WTC11 (cell line): ENCODE measurements around the gene NBAS. TPM values are rescaled to one million over a fixed set of nuclear protein-coding genes. Genes with fewer than 3 reads are reported as not detected.

Experiments
- ATAC-seq: fragments of 200-7000 bp; cut with Tn5 transposase; 2 replicates; pipeline ENCODE4 v1.10.0; 2021; ENCODE audit warnings: mild to moderate bottlenecking, moderate library complexity
- CTCF ChIA-PET: fragments of 300-600 bp; sonication (Branson Sonifier 250); formaldehyde crosslinking; loops from one replicate; lab custom pipeline; 2021; ENCODE audit warnings: antibody characterized with exemption; lab: Charles Lee
- POLR2A ChIA-PET: fragments of 350-600 bp; sonication (Branson Sonifier 250); formaldehyde crosslinking; loops from one replicate; lab custom pipeline; 2021; ENCODE audit warnings: antibody characterized with exemption; lab: Charles Lee
- DNase-seq: peaks from one replicate; pipeline ENCODE4 v3.0.0; 2021; ENCODE audit warnings: low spot score
- H3K27ac Mint-ChIP-seq: 2 replicates; pipeline ENCODE4 v1.8.0; 2021; ENCODE audit warnings: mixed read lengths
- H3K27me3 Mint-ChIP-seq: 2 replicates; pipeline ENCODE4 v1.8.0; 2021; ENCODE audit warnings: low read depth, mild to moderate bottlenecking, moderate library complexity, mixed read lengths
- H3K36me3 Mint-ChIP-seq: 2 replicates; pipeline ENCODE4 v1.8.0; 2021; ENCODE audit warnings: mixed read lengths
- H3K4me1 Mint-ChIP-seq: 2 replicates; pipeline ENCODE4 v1.8.0; 2022; ENCODE audit warnings: mixed read lengths
- H3K4me3 Mint-ChIP-seq: 2 replicates; pipeline ENCODE4 v1.8.0; 2021; ENCODE audit warnings: mild to moderate bottlenecking, moderate library complexity, mixed read lengths
- H3K9me3 Mint-ChIP-seq: 2 replicates; pipeline ENCODE4 v1.8.0; 2021; ENCODE audit warnings: mixed read lengths
- CDX4 ChIP-seq: fragments of 250-450 bp; sonication (Bioruptor Pico); IDR thresholded peaks from 2 replicates; pipeline ENCODE4 v1.9.0; 2021; ENCODE audit warnings: moderate library complexity, mild to moderate bottlenecking, inconsistent platforms, borderline replicate concordance
- FOXK1 ChIP-seq: sonication (generic); formaldehyde crosslinking; IDR thresholded peaks from 2 replicates; pipeline ENCODE4 v1.8.0; 2022; ENCODE audit warnings: mild to moderate bottlenecking, moderate library complexity, missing genetic modification reagents
- GABPB1 ChIP-seq: sonication (generic); formaldehyde crosslinking; IDR thresholded peaks from 2 replicates; pipeline ENCODE4 v1.8.1; 2023; ENCODE audit warnings: mild to moderate bottlenecking, missing genetic modification reagents
- GTF2I ChIP-seq: fragments of 250-450 bp; sonication (Bioruptor Pico); conservative IDR thresholded peaks from 2 replicates; pipeline ENCODE4 v1.4.0; 2021; ENCODE audit warnings: mild to moderate bottlenecking
- MLX ChIP-seq: sonication (generic); formaldehyde crosslinking; IDR thresholded peaks from 2 replicates; pipeline ENCODE4 v1.8.1; 2023; ENCODE audit warnings: mild to moderate bottlenecking, missing genetic modification reagents, moderate library complexity
- TP53 ChIP-seq: sonication (generic); formaldehyde crosslinking; IDR thresholded peaks from 2 replicates; pipeline ENCODE4 v1.8.1; 2023; ENCODE audit warnings: mild to moderate bottlenecking, missing genetic modification reagents
- ZBTB43 ChIP-seq: sonication (generic); formaldehyde crosslinking; IDR thresholded peaks from 2 replicates; pipeline ENCODE4 v1.8.1; 2023; ENCODE audit warnings: mild to moderate bottlenecking, missing genetic modification reagents
- ZNF219 ChIP-seq: sonication (generic); formaldehyde crosslinking; IDR thresholded peaks from 2 replicates; pipeline ENCODE4 v1.8.0; 2023; ENCODE audit warnings: missing genetic modification reagents, mild to moderate bottlenecking, borderline replicate concordance
- ZNF532 ChIP-seq: fragments of 250-450 bp; sonication (Bioruptor Pico); IDR thresholded peaks from 2 replicates; pipeline ENCODE4 v1.9.0; 2021; ENCODE audit warnings: mild to moderate bottlenecking, borderline replicate concordance
- ZSCAN18 ChIP-seq: fragments of 250-450 bp; sonication (Bioruptor Pico); IDR thresholded peaks from 2 replicates; pipeline ENCODE4 v2.1.2; 2022; ENCODE audit warnings: mild to moderate bottlenecking, moderate library complexity
- total RNA-seq: library from RNA; stranded (reverse); gene quantifications from 3 replicates; pipeline ENCODE4 v1.2.3, GENCODE V29; 2021
- TF ChIP-seq, protein P1 (sequence below): sonication (generic); formaldehyde crosslinking; IDR thresholded peaks from 2 replicates; pipeline ENCODE4 v1.8.1; 2022; ENCODE audit warnings: missing genetic modification reagents, borderline replicate concordance
- TF ChIP-seq, protein P2 (sequence below): sonication (generic); formaldehyde crosslinking; IDR thresholded peaks from 2 replicates; pipeline ENCODE4 v1.8.0; 2023; ENCODE audit warnings: missing genetic modification reagents
- TF ChIP-seq, protein P3 (sequence below): sonication (generic); formaldehyde crosslinking; IDR thresholded peaks from 2 replicates; pipeline ENCODE4 v1.8.1; 2023; ENCODE audit warnings: mild to moderate bottlenecking, missing genetic modification reagents, moderate library complexity

Gene NBAS
- total RNA-seq, 1 experiment from 2014 or later, result 32.3 TPM

GRCh38 chr2:15142069-15142689 lies 419.0 kb downstream of the NBAS start (continued):
- TF ChIP-seq ZNF532 (CRISPR knock-in tag) (0 out of 2 replicates have a peak, but pooled peaks have one; percentile 55), CDX4 (no peak)
- TF ChIP-seq, all 79 proteins: peak for 2

GRCh38 chr2:15141211-15141610 lies 419.9 kb downstream of the NBAS start:
- H3K4me1 Mint-ChIP-seq, result peaks cover 25% of the 10 kb centered on the region
- ATAC-seq (no peak), DNase-seq (no peak)
- ChIA-PET POLR2A (interaction anchor here (0.7 kb wide), 1 partner anchor 19 kb away, joined by 4 read pairs; no protein-coding TSS in a partner anchor), CTCF (no interaction called here)
- TF ChIP-seq, protein P1, sequence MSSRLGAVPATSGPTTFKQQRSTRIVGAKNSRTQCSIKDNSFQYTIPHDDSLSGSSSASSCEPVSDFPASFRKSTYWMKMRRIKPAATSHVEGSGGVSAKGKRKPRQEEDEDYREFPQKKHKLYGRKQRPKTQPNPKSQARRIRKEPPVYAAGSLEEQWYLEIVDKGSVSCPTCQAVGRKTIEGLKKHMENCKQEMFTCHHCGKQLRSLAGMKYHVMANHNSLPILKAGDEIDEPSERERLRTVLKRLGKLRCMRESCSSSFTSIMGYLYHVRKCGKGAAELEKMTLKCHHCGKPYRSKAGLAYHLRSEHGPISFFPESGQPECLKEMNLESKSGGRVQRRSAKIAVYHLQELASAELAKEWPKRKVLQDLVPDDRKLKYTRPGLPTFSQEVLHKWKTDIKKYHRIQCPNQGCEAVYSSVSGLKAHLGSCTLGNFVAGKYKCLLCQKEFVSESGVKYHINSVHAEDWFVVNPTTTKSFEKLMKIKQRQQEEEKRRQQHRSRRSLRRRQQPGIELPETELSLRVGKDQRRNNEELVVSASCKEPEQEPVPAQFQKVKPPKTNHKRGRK (CRISPR knock-in tag), result no peak
- TF ChIP-seq ZSCAN18 (CRISPR knock-in tag) (no peak), TP53 (no peak)
- TF ChIP-seq, protein P2, sequence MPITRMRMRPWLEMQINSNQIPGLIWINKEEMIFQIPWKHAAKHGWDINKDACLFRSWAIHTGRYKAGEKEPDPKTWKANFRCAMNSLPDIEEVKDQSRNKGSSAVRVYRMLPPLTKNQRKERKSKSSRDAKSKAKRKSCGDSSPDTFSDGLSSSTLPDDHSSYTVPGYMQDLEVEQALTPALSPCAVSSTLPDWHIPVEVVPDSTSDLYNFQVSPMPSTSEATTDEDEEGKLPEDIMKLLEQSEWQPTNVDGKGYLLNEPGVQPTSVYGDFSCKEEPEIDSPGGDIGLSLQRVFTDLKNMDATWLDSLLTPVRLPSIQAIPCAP (CRISPR knock-in tag), result no peak
- H3K36me3 Mint-ChIP-seq, result no peaks in the 10 kb centered on the region
- no peaks in the 10 kb centered on the region; the same call in 1 of the 2 replicates for H3K27me3 Mint-ChIP-seq
- no peak overlapping the region for H3K4me3 Mint-ChIP-seq
- 0 out of 2 replicates have a peak overlapping the region, but pooled peaks have one; percentile 20 for H3K27ac Mint-ChIP-seq
- H3K9me3 Mint-ChIP-seq, result peaks cover 7% of the 10 kb centered on the region

DNA sequence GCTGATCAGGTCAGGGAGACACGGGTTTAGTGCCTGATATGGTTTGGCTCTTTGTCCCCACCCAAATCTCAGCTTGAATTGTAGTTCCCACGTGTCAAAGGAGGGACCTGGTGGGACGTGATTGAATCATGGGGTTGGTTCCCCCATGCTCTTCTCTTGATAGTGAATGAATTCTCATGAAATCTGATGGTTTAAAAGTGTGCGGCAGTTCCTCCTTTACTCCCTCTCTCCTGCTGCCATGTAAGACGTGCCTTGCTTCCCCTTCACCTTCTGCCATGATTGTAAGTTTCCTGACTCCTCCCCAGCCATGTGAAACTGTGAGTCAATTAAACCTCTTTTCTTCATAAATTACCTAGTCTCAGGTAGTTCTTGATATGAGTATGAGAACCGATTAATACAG lies 424.5 kb downstream of the NBAS start:
- no peak overlapping the region for H3K4me3 Mint-ChIP-seq
- peaks cover 20% of the 10 kb centered on the region for H3K9me3 Mint-ChIP-seq
- ATAC-seq, result no peak
- CTCF ChIA-PET, result no interaction called here
- no peak overlapping the region for H3K27ac Mint-ChIP-seq
- DNase-seq, result no peak
- no peaks in the 10 kb centered on the region; the same call in 1 of the 2 replicates for H3K27me3 Mint-ChIP-seq
- POLR2A ChIA-PET, result no interaction called here
- H3K4me1 Mint-ChIP-seq, result peaks cover 9% of the 10 kb centered on the region
- H3K36me3 Mint-ChIP-seq, result no peaks in the 10 kb centered on the region
- TF ChIP-seq ZNF532 (CRISPR knock-in tag) (no peak), MLX (no peak), ZBTB43 (CRISPR knock-in tag) (no peak), GTF2I (no peak), FOXK1 (CRISPR knock-in tag) (no peak), ZNF219 (CRISPR knock-in tag) (no peak), GABPB1 (no peak)
- TF ChIP-seq, protein P3, sequence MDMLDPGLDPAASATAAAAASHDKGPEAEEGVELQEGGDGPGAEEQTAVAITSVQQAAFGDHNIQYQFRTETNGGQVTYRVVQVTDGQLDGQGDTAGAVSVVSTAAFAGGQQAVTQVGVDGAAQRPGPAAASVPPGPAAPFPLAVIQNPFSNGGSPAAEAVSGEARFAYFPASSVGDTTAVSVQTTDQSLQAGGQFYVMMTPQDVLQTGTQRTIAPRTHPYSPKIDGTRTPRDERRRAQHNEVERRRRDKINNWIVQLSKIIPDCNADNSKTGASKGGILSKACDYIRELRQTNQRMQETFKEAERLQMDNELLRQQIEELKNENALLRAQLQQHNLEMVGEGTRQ (CRISPR knock-in tag), result no peak
